HEK293 (cell line): ENCODE measurements around the gene ZNF219.
A peak's percentile ranks its signal among the peaks of the same experiment; 100 is the strongest.

ENCODE experiments used
- CTCF ChIA-PET: fragments of 350-600 bp; formaldehyde crosslinking; extraction: SDS; loops from one replicate; lab custom pipeline; 2021; ENCODE audit warnings: antibody characterized with exemption; lab: Yijun Ruan, JAX
- POLR2A ChIA-PET: fragments of 300-600 bp; formaldehyde crosslinking; extraction: SDS; loops from one replicate; lab custom pipeline; 2020; ENCODE audit warnings: antibody characterized with exemption, inconsistent platforms; lab: Yijun Ruan, JAX
- H3K27ac ChIP-seq: fragments of 200-500 bp; sonication (Bioruptor generic); 2 replicates; pipeline ENCODE4 v1.5.1; 2014; ENCODE audit warnings: low read depth, low read length, control low read depth, inconsistent platforms; ENCODE audit errors: extremely low read depth
- H3K36me3 ChIP-seq, 2 experiments: fragments of 200-500 bp in 1 of 2; sonication (Bioruptor generic) in 1 of 2; 1 replicate in 1 of 2; 2 replicates in 1 of 2; pipeline ENCODE4 v1.5.1; 2014 to 2017; ENCODE audit warnings: inconsistent platforms in 2 of 2, low read length in 2 of 2; ENCODE audit not compliant: control insufficient read depth in 2 of 2, insufficient read depth in 1 of 2
- H3K4me1 ChIP-seq: fragments of 200-500 bp; sonication (Bioruptor generic); 2 replicates; pipeline ENCODE4 v1.5.1; 2014; ENCODE audit warnings: mild to moderate bottlenecking, low read length, inconsistent platforms; ENCODE audit not compliant: control insufficient read depth, insufficient read depth
- H3K4me3 ChIP-seq: 2 replicates; pipeline ENCODE4 v1.5.1; 2011; ENCODE audit warnings: low read depth, mild to moderate bottlenecking, control low read depth, low read length, moderate library complexity
- H3K9me3 ChIP-seq: fragments of 200-500 bp; sonication (Bioruptor generic); 2 replicates; pipeline ENCODE4 v1.5.1; 2014; ENCODE audit warnings: low read depth, low read length, inconsistent platforms; ENCODE audit not compliant: control insufficient read depth, insufficient read depth
- FEZF1 ChIP-seq: fragments of 450-650 bp; formaldehyde crosslinking; IDR thresholded peaks from 2 replicates; pipeline ENCODE4 v1.5.1; 2016; ENCODE audit warnings: missing biosample characterization, missing genetic modification characterization
- HOXC10 ChIP-seq: sonication (generic); formaldehyde crosslinking; IDR thresholded peaks from 2 replicates; pipeline ENCODE4 v1.8.1; 2023; ENCODE audit warnings: mild to moderate bottlenecking, missing genetic modification reagents
- KLF1 ChIP-seq: fragments of 450-650 bp; formaldehyde crosslinking; IDR thresholded peaks from 2 replicates; pipeline ENCODE4 v1.5.1; 2016; ENCODE audit warnings: missing biosample characterization, missing genetic modification characterization
- KLF17 ChIP-seq: fragments of 450-650 bp; formaldehyde crosslinking; IDR thresholded peaks from 2 replicates; pipeline ENCODE4 v1.5.1; 2016; ENCODE audit warnings: missing biosample characterization, missing genetic modification characterization
- PRDM1 ChIP-seq: fragments of 450-650 bp; formaldehyde crosslinking; IDR thresholded peaks from 2 replicates; pipeline ENCODE4; 2016; ENCODE audit warnings: missing biosample characterization, missing genetic modification characterization
- PRDM2 ChIP-seq: fragments of 450-650 bp; formaldehyde crosslinking; IDR thresholded peaks from 2 replicates; pipeline ENCODE4 v1.5.1; 2016; ENCODE audit warnings: missing biosample characterization, missing genetic modification characterization, borderline replicate concordance
- WT1 ChIP-seq: fragments of 450-650 bp; formaldehyde crosslinking; IDR thresholded peaks from 2 replicates; pipeline ENCODE4 v1.5.1; 2016; ENCODE audit warnings: missing biosample characterization, missing genetic modification characterization
- ZNF138 ChIP-seq: fragments of 450-650 bp; formaldehyde crosslinking; IDR thresholded peaks from 2 replicates; pipeline ENCODE4 v1.5.1; 2016; ENCODE audit warnings: missing biosample characterization, missing genetic modification characterization, borderline replicate concordance
- ZNF175 ChIP-seq: fragments of 450-650 bp; formaldehyde crosslinking; IDR thresholded peaks from 2 replicates; pipeline ENCODE4 v1.5.1; 2016; ENCODE audit warnings: missing biosample characterization, missing genetic modification characterization
- ZNF184 ChIP-seq: fragments of 450-650 bp; IDR thresholded peaks from 2 replicates; pipeline ENCODE4 v1.5.1; 2018; ENCODE audit warnings: missing biosample characterization, mild to moderate bottlenecking, missing genetic modification characterization
- ZNF239 ChIP-seq: fragments of 450-650 bp; formaldehyde crosslinking; IDR thresholded peaks from 2 replicates; pipeline ENCODE4 v1.5.1; 2016; ENCODE audit warnings: missing biosample characterization, missing genetic modification characterization
- ZNF24 ChIP-seq: fragments of 450-650 bp; formaldehyde crosslinking; IDR thresholded peaks from 2 replicates; pipeline ENCODE4 v1.5.1; 2016; ENCODE audit warnings: missing biosample characterization, missing genetic modification characterization
- ZNF266 ChIP-seq: fragments of 450-650 bp; formaldehyde crosslinking; IDR thresholded peaks from 2 replicates; pipeline ENCODE4 v1.5.1; 2016; ENCODE audit warnings: missing biosample characterization, missing genetic modification characterization, low read depth
- ZNF335 ChIP-seq: fragments of 450-650 bp; formaldehyde crosslinking; conservative IDR thresholded peaks from 2 replicates; pipeline ENCODE4 v1.5.1; 2016; ENCODE audit warnings: missing biosample characterization, missing genetic modification characterization
- ZNF394 ChIP-seq: fragments of 450-650 bp; formaldehyde crosslinking; IDR thresholded peaks from 2 replicates; pipeline ENCODE4 v1.5.1; 2016; ENCODE audit warnings: missing biosample characterization, missing genetic modification characterization, mild to moderate bottlenecking, moderate library complexity, borderline replicate concordance
- ZNF416 ChIP-seq: fragments of 450-650 bp; formaldehyde crosslinking; IDR thresholded peaks from 2 replicates; pipeline ENCODE4 v1.5.1; 2016; ENCODE audit warnings: missing biosample characterization, missing genetic modification characterization
- ZNF433 ChIP-seq: fragments of 450-650 bp; formaldehyde crosslinking; IDR thresholded peaks from 2 replicates; pipeline ENCODE4 v1.5.1; 2016; ENCODE audit warnings: missing biosample characterization, missing genetic modification characterization, low read depth
- ZNF571 ChIP-seq: fragments of 450-650 bp; formaldehyde crosslinking; IDR thresholded peaks from 2 replicates; pipeline ENCODE4 v1.5.0; 2017; ENCODE audit warnings: missing biosample characterization, missing genetic modification characterization
- ZNF585B ChIP-seq: fragments of 450-650 bp; formaldehyde crosslinking; IDR thresholded peaks from 2 replicates; pipeline ENCODE4 v1.5.1; 2016; ENCODE audit warnings: missing biosample characterization, missing genetic modification characterization
- ZNF596 ChIP-seq: fragments of 450-650 bp; IDR thresholded peaks from 2 replicates; pipeline ENCODE4 v1.5.0; 2018; ENCODE audit warnings: missing biosample characterization, mild to moderate bottlenecking, missing genetic modification characterization, moderate library complexity
- ZNF624 ChIP-seq: fragments of 450-650 bp; formaldehyde crosslinking; IDR thresholded peaks from 2 replicates; pipeline ENCODE4 v1.5.1; 2017; ENCODE audit warnings: missing biosample characterization, missing genetic modification characterization
- ZNF654 ChIP-seq: fragments of 450-650 bp; formaldehyde crosslinking; IDR thresholded peaks from 2 replicates; pipeline ENCODE4 v1.5.1; 2016; ENCODE audit warnings: low read depth, missing biosample characterization, missing genetic modification characterization
- ZSCAN18 ChIP-seq: fragments of 450-650 bp; formaldehyde crosslinking; IDR thresholded peaks from 2 replicates; pipeline ENCODE4 v1.5.1; 2016; ENCODE audit warnings: missing biosample characterization, missing genetic modification characterization

The ZNF219 gene

GRCh38 chr14:21106176-21106497 lies 7.7 kb upstream of the ZNF219 start:
- Histone ChIP-seq H3K4me1 (peaks cover 16% of the 10 kb centered on the region), H3K27ac (no peak overlapping the region), H3K9me3 (no peaks in the 10 kb centered on the region), H3K36me3 (no peaks in the 10 kb centered on the region), H3K4me3 (no peak overlapping the region)
- CTCF ChIA-PET = interaction anchor here (1.4 to 10.4 kb wide), 9 partner anchors 9 to 93 kb away, joined by 5 to 175 read pairs (median 23); partner anchors contain the start of gene ARHGEF40
- TF ChIP-seq ZNF654 (tag by site-specific recombination) (no peak), PRDM1 (tag by site-specific recombination) (no peak), FEZF1 (tag by site-specific recombination) (no peak), ZNF24 (tag by site-specific recombination) (no peak), ZSCAN18 (tag by site-specific recombination) (no peak), ZNF596 (no peak), WT1 (tag by site-specific recombination) (no peak), KLF17 (no peak), ZNF266 (tag by site-specific recombination) (no peak), ZNF571 (tag by site-specific recombination) (no peak), HOXC10 (CRISPR knock-in tag) (no peak), ZNF335 (tag by site-specific recombination) (no peak), ZNF394 (tag by site-specific recombination) (no peak)
- POLR2A ChIA-PET = interaction anchor here (3.2 kb wide), 1 partner anchor 35 kb away, joined by 29 read pairs; the partner anchor contains the start of gene ARHGEF40

GRCh38 chr14:21105095-21105494 lies 6.6 kb upstream of the ZNF219 start:
- no peak overlapping the region for H3K4me3 ChIP-seq
- ChIA-PET CTCF (interaction anchor here (0.6 to 10.4 kb wide), 31 partner anchors 8 to 1227 kb away, joined by 3 to 175 read pairs (median 6); partner anchors contain the start of gene ARHGEF40), POLR2A (interaction anchor here (0.5 to 3.2 kb wide), 8 partner anchors 9 to 90 kb away, joined by 3 to 29 read pairs (median 8); partner anchors contain the start of gene ARHGEF40)
- H3K27ac ChIP-seq = peak overlapping the region; percentile 99; the same call in 1 of the 2 replicates
- TF ChIP-seq KLF1 (tag by site-specific recombination) = no peak
- no peak for TF ChIP-seq ZNF624 (tag by site-specific recombination)
- no peak for TF ChIP-seq ZNF433
- no peaks in the 10 kb centered on the region for H3K9me3 ChIP-seq
- no peaks in the 10 kb centered on the region for H3K36me3 ChIP-seq
- H3K4me1 ChIP-seq = peaks cover 16% of the 10 kb centered on the region

- POLR2A ChIA-PET = interaction anchor here (0.5 to 3.2 kb wide), 8 partner anchors 9 to 90 kb away, joined by 3 to 29 read pairs (median 8); partner anchors contain the start of gene ARHGEF40
- no peak for TF ChIP-seq ZNF239
- TF ChIP-seq ZNF416 (tag by site-specific recombination) = no peak
- TF ChIP-seq ZNF184 = no peak
- no peak for TF ChIP-seq ZNF138 (tag by site-specific recombination)
- TF ChIP-seq ZNF175 = no peak
- no peak for TF ChIP-seq ZNF585B
- no peak for TF ChIP-seq PRDM2
Observed at GRCh38 chr14:21104448-21105060, 6.1 kb upstream of the ZNF219 start.

More at GRCh38 chr14:21104448-21105060, 6.1 kb upstream of the ZNF219 start:
- Histone ChIP-seq H3K4me3 (peak overlapping the region; percentile 49), H3K36me3 (no peaks in the 10 kb centered on the region), H3K9me3 (no peaks in the 10 kb centered on the region), H3K27ac (peak overlapping the region; percentile 99), H3K4me1 (peaks cover 18% of the 10 kb centered on the region)
- CTCF ChIA-PET = interaction anchor here (0.6 to 10.4 kb wide), 40 partner anchors 8 to 1226 kb away, joined by 3 to 175 read pairs (median 5); partner anchors contain the start of gene ARHGEF40
